ENCODE measurements around the gene ARHGAP4.

GRCh38 chrX:153971450-153972367 lies 45.6 kb upstream of the ARHGAP4 start, which contains the start of gene HCFC1:
- TF ChIP-seq POLR2A (IDR thresholded peaks at IDR 0.05) (no peak), CTCF (IDR thresholded peaks at IDR 0.05) (no peak)

Measured in testis (tissue), 2 donors.